HG02642 (cell line): ENCODE results near the gene MAD1L1.

ENCODE experiments used
- ATAC-seq: cut with Tn5 transposase; IDR thresholded peaks from one replicate; pipeline ENCODE4 v1.9.1; 2021; ENCODE audit warnings: mild to moderate bottlenecking; ENCODE audit not compliant: unreplicated experiment, poor library complexity

The MAD1L1 gene

DNA sequence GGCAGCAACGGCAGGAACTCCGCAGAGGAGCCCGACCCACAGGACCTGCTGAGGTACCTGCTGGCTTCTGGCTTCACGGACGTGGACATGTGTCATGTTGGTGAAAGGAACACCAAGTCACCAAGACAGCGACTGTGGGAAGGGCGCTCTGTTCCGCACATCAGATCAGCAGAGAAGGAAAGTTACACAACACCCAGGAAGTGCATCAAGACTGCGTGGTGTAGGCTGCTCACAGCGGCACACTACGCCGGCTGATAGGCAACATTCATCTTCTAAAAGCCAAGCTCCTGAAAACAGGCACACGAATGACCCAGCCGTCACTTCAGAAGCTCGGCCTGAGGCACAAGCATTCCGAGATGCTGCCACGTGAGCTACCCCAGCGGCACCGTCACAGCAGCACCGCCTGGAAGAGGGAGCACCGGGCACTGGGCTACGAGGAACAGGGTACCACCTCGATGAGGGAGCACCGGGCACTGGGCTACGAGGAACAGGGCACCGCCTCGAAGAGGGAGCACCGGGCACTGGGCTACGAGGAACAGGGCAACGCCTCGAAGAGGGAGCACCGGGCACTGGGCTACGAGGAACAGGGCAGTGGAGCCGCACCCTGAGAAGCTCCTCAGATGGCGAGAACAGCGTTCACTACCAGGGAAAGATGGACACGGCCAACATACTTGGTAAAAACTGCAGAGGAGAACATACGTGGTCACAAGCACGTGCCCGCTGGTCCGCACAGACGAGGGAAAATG, 86.7 kb downstream of the MAD1L1 start:
- no peak for ATAC-seq

DNA sequence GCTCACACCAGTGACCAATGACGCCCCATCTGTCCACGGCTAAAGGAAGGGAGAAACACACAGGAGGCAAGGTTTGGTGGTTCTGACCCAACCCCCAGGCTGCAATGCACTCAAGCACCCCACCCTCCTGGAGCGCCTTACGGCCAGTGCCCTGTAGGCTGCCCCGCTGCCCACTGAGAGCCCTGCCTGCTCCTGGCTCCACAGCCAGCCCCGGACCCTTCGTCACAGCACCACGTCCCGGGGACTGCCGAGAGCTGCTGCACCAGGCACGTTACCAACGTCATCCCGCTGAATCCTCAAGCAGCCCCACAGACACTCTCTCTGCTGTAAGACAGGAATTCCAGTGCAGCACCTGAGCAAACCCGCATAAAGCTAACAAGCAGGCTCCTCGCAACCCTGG, 87.8 kb downstream of the MAD1L1 start:
- no peak for ATAC-seq

DNA sequence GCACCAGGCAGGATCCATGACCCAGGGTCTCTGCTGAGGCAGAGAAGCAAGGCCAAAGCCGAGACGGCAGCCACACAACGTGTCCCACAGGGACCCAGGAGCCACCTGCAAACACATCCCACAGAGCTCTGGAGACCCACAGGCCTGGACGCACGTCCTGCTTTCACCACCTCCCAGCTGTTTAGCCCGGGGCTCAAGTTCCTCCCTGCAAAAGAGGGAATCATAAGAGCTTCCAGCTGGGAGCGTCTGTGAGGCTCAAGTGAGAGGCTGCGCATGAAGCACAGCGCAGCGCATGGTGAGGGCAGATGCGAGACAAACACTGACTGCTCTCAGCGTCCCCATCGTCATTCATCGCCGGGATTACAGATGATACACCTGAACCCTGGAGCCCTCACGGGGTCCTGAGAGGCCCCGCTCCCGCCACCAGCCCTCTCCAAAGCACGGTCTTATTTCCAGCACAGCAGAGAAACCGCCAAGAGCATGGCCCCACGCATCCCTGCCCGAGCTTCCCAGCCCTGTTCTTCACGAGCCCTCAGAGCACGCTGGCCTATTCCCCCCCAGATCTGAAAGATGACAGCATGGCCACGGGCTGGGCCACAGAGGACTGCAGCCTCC, 88.7 kb downstream of the MAD1L1 start:
- ATAC-seq = no peak

DNA sequence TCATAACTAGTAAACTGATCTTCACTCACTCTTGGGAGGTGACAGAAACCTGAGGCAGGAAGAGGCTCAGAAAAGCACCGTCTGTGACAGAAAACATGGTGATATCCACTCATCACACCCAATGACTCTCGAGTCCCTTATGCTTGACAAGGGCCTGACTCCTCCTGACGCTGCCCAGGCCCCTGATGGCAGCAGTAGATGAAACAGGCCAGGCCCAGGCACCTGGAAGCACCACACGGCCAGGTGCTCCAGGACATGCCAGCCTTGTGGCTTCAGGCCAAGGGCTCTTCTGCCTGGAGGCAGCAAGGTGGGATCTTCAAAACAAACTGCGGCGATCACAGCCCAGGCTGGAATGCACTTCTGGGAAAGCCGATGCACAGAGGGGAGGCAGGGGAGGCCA, 89.3 kb downstream of the MAD1L1 start:
- ATAC-seq = no peak

DNA sequence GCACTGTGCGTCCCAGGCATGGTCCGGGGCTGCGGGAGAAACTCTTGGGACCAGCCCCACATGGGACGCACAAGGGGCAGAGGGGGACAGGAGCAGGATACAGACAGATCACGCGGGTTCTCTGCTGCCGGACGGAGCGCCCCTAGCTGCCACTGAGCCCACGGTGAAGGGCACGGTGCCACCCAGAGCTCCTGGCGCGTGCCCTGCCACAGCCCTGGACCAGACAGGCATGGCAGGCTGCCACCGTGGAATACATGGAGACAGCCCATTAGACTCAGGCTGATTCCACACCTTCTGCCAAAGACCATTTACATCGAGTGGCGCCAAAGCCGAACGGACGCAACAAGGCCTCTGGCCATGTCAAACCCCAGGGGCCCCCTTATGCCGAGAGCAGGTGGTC, 90.4 kb downstream of the MAD1L1 start:
- no peak for ATAC-seq

DNA sequence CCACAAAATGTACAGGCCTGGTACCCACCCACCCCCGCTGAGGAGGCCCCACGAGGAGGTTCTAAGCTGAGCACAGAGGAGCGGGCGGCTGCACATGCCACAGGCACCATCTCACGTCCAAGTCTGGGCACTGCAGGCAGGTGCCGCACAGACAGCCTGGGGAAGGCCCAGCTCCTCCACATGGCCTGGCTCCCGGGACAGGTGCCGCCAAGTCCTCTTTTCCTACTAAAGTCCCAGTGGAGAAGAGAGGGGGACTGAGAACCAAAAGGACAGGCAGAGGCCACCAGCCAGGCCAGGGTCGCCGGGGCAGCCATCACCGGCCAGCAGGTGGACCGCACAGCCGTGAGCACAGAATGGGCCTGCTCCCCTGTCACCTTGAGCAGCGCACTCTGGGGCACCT, 91.1 kb downstream of the MAD1L1 start:
- no peak for ATAC-seq

DNA sequence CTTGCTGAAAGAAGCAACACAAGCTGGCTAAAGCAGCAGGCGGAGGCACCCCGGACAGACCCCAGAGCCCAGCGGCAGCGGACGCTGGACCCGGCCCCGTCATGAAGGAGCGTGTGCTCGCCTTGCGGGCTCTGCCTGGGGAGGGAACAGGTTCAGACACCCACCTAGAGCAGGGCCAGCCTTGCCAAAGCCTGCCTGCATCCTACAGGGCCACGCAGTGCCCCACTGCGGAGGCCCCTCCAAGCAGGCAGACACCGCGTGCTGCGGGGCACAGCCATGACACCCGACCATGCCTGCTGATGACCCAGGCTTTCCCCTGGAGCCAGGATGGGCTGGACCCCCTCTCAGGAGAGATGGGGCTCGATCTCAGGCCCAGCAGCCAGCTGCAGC, 91.7 kb downstream of the MAD1L1 start:
- no peak for ATAC-seq

DNA sequence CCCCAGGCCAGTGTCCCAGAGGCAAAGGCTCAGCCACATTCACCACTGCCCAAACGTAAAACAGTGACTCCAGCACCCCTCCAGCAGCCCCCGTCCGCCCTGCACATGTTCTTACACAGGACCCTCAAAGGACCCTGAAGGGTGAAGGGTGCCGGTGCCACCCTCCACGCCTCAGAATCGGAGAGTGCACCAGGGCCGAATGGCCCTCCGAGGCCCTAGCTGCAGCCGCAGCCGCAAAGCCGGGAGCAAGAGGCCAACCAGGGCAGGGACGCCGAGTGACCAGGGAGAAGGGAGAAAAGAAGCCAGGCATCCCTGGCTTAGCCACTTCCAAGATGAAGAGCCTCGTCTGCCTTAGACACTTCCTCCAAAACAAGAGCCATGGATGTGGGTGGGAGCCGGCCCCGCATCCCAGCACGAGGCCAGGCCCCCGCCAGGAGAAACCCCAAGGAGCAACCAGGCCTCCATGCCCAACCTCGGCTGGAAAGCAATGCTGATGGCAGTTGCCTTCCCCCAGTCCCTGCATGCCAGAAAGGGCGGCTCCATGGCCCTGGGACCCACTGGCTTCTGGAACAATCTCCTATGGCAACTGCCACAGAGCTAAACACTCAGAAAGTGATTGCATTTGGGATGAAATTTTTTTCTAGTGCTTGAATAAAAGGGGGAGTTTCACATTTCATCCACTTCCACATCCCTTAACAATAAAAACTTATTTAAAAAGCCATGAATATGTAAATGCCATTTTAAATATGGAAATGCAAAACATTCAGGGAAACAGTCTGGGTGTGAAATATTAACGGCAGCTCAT, 92.3 kb downstream of the MAD1L1 start:
- ATAC-seq = no peak

DNA sequence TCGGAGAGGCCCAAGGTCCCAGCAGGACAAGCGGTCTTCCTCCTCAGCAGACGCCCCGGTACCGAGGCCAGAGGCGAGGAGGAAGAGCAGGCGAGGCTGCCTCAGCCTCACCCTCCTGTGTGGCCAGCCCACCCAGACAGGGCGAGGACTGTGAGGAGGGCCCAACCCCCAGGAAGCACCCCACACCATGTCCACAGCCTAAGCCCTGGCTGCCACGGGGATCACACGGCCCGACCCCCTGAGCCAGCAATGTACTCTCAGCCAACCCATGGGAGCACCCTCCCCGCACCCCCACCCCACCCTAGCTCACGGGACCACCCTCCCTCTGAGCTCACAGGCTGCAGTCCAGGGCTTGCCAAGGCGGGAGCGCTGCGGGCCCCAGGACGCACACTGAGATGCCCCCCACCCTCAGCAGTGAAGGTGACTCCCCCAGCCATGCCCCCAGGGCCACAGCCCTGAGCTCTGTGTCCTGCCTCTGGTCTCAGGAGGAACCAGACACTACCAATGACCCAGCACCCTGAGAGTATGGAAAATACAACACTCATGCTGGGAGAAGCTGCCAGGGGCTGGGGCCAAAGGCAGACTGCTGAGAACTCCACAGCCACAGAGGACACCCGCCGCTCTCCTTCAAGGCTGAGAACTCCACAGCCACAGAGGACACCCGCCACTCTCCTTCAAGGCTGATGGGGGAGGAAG, 93.6 kb downstream of the MAD1L1 start:
- no peak for ATAC-seq

DNA sequence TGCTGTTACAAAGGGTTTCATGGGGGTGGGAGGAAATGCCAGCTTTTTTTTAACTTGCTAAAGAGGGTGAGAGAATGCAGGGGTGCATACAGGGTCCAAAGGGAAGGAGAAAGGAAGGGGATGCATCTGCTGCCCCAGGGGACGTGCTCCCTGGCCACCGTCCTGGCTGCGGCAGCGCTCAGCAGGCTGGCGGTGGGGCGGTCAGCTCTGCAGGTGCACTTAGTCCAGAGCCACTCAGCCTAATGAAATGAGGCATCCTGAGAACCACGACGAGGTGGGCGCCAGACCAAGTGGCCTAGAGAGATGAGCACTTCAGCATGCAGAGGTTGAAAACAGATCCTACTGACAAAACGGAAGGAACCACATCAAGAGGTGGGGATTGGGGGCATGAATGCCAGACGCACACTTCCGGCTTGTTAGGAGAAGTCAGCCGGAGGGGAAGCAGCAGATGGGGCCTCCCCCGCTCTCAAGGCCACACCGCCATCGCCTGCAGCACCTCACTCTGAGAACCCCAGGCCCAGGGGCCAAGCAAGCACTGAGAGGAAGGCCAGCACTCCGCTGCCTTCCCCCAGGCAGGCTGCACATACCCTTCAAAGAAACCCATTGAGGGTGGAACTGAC, 94.5 kb downstream of the MAD1L1 start:
- ATAC-seq = peak; percentile 55

DNA sequence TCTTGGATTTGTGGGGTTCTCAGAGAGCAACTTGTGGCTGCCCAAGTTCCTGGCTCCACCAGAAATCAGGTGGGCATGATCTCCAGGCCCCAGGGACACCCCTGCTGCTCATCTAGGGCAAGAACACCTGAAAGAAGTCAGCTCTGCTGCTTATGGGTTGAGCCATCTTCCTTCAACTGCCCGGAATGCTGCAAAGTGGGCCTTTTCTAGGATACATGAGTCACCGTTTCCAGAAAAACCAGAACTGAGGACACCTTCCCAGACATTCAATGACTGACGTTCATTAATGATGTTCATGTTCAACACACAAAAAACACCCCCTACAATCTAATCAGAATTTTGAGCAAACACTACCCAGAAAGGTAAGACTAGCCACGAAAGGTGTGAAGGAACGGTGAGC, 98.0 kb downstream of the MAD1L1 start:
- no peak for ATAC-seq

DNA sequence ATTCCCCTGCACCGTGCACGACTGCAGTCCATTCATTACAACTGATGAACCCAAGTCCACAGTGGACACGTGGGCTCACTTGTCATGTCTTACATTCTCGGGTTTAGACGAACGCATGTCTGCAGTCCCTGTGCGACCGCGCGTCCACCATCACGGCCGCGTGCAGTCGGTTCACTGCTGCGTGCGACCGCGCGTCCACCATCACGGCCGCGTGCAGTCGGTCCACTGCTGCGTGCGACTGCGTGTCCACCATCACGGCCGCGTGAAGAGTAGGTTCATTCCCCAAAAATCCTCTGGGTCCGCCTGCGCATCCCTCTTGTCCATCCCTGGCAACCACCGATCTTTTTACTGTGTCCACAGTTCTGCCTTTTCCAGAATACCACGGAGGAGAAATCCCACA, 100.5 kb downstream of the MAD1L1 start:
- ATAC-seq = no peak

DNA sequence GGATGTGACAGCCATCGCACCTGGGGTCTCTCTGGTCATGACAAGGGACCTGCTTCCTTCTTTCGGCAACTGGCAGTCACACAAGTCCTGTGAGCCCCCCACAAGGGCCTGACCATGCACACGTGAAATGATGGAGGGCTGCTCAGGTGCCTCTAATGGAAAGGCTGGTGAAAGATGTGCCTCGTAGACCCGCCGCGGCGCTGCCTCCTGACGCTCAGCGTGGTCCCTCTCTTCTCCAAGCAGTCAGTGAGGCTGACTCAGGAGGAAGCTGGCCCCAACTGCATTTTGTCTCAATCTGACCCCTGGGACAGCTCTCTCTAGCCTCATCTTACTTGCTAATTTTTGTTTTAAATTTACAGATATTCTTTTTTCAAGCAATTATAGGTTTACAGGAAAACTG, 100.9 kb downstream of the MAD1L1 start:
- ATAC-seq = no peak

DNA sequence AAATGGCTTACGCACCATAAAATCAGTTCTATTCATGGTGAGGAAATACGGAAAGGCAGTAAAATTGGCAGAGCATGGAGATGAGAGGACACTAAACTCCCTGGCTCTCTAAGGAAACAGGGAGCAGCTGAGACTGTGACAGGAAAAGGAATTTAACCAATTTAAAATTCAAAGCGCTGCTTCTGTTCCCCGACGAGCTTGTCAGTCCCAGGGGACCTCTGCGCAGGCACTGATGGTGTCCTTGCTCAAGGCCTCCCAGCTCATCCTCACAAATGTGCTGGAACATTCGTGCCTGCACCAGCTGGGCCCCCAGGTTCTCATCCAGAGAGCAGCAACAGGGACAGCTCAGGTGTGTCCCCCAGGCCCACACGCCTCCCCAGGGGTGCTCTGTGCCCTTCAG, 101.4 kb downstream of the MAD1L1 start:
- ATAC-seq = no peak

DNA sequence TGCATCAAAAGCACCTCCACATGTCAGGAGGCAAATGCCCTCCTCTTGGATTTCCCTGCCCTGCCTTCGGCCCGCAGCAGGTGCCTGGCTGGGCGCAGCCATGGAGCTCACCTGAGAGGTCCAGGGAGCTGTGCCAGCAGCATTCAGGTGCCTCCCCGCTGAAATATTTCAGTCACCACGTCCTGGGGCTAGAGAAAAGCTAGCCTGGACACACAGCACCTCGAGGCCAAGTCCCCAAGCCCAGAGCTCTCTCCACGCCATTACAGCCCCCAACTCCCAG, 102.7 kb downstream of the MAD1L1 start:
- ATAC-seq = no peak

DNA sequence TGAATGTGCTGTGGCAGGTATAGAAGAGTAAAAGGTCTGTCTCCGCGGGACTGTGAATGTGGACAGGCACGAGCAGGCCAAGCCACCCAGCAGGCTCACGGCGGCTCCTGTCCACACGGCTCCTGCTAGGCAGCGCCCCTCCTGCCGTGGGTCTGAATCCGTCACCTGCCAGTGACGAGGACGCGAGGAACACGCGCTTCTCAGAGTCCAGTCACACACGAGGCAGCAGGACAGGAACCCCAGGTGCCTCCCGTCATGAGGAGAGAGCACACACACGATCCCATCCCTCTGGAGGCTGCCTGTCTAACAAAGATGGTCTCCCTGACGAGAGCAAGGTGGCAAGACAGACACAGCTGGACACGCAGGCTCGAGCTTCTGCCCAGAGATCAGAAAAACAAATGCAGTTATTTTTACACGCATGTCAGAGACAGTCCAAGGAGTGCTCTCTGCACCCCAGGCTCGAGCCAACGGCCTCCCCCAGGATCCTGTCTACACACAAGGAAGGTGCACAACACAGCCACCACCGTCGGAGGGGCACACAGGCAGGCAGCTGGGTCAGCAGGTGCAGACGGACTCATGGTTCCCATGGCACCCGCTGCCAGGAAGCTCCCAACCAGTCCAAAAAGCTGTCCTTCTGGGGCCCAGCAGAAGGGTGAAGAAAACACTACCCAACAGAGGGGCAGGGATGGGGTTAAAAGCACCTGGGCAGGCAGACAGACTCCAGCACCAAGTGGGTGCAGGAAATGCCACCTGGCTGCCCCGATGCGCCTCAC, 103.2 kb downstream of the MAD1L1 start:
- no peak for ATAC-seq

DNA sequence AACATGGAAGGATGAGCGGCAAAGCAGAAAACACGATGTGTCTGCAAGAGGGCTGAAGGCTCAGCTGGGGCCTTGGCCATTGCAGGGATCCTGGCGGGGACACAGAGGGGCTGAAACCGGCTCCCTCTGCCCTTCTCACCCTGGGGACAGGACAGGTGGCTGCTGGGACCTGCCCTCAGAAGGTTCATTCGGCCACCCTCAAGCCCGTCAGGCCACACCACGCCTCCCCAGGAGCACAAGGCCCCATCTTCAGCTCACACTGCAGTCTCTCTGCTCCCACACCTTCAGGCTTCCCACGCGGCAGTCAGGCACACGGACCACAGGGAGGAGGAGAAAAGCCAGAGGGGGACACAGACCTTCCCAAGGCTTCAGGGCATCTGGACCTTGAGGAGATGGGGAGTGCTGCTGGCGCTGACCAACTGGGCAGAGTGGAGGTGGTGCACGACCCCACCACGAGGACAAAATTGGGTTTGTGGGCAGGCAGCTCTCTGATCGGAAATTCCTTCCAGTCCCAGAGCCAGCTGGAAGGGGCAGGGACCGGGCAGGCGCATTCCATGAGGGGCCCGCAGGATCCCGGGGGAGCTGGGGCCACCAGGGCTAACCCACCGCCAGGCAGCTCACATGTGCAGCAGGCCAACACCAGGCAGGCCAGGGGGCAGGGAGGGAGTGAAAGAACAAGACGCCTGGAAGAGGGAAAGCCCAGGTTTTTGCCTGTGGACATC, 104.0 kb downstream of the MAD1L1 start:
- ATAC-seq = no peak

DNA sequence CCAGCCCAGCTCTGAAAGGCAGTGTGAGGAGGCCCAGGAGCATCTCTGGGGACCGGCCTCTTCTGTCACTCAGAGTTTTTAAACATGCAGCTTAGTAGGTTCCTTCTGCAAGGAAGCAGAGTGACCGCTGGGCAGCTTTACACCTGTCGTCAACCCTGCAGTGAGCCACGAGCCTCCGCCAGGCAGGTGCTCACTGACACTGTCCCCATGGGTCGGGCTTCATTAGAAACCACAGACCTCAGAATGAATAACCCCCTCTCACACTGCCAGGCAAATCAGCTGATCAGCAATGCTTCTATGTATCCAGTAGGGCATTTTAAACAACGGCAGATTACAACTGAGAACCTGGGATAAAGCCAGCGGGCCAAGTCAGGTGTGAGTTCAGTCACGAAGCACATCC, 106.1 kb downstream of the MAD1L1 start:
- no peak for ATAC-seq

DNA sequence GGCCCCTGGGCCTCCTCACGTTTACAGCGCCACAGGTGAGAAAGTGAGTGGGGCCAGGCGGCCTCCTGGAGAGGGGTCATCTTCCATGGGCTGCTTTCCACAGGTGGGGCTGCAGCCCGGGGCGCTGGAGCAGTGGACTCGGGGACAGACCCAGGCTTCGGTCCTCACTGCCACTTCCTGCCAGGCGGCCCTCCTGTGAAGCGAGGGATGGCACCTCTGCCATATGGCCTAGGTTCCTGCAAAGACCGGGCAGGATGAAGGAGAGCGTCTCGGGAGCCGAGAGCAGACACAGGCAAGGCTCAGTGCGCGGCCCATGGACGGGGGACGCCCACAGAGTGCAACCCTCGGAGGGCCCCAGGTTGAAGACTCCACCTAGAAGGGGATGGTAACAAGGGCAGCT, 106.8 kb downstream of the MAD1L1 start:
- ATAC-seq = no peak
